Panc1 (cell line): Measurements from ENCODE around the gene TMEM50B. TPM values are rescaled to one million over a fixed set of nuclear protein-coding genes. Genes with fewer than 3 reads are reported as not detected.
A peak's percentile ranks its signal among the peaks of the same experiment; 100 is the strongest.

ENCODE experiments used
- ATAC-seq: fragments of 200-7000 bp; cut with Tn5 transposase; 2 replicates; pipeline ENCODE4 v1.9.1; 2020; ENCODE audit warnings: mild to moderate bottlenecking, moderate library complexity
- BruUV-seq: library from RNA; stranded (reverse); fragments of 400-500 nt; replicated peaks from 2 replicates; lab custom pipeline; 2021; lab: Mats Ljungman, UMichigan
- CTCF ChIA-PET: fragments of 300-600 bp; sonication (Branson Sonifier 250); formaldehyde crosslinking; loops from one replicate; lab custom pipeline; 2022; ENCODE audit warnings: antibody characterized with exemption; lab: Charles Lee
- POLR2A ChIA-PET: fragments of 300-600 bp; sonication (Branson Sonifier 250); formaldehyde crosslinking; loops from one replicate; lab custom pipeline; 2022; ENCODE audit warnings: antibody characterized with exemption; lab: Charles Lee
- DNase-seq: peaks from one replicate; pipeline ENCODE4 v3.0.0-alpha.2; 2010; ENCODE audit warnings: low read depth, low spot score
- H3K27ac ChIP-seq: 2 replicates; pipeline ENCODE4 v1.5.1; 2011; ENCODE audit warnings: mild to moderate bottlenecking, low read length, inconsistent platforms
- H3K27me3 ChIP-seq: fragments of 200-500 bp; sonication (Bioruptor generic); 2 replicates; pipeline ENCODE4 v1.6.0; 2014; ENCODE audit warnings: low read length, inconsistent platforms; ENCODE audit not compliant: control insufficient read depth, insufficient read depth
- H3K36me3 ChIP-seq: fragments of 200-500 bp; sonication (Bioruptor generic); 2 replicates; pipeline ENCODE4 v1.5.1; 2014; ENCODE audit warnings: inconsistent platforms, mild to moderate bottlenecking, low read length, moderate library complexity; ENCODE audit not compliant: control insufficient read depth, insufficient read depth
- H3K4me1 ChIP-seq: 2 replicates; pipeline ENCODE4 v1.5.1; 2011; ENCODE audit warnings: inconsistent platforms, mild to moderate bottlenecking, low read length, moderate library complexity; ENCODE audit not compliant: control insufficient read depth, insufficient read depth
- H3K4me3 ChIP-seq, 2 experiments: 2 replicates each; pipeline ENCODE4 v1.5.1; 2011 to 2012; ENCODE audit warnings: low read depth in 2 of 2, low read length in 2 of 2, mild to moderate bottlenecking in 2 of 2, inconsistent platforms in 1 of 2, moderate library complexity in 1 of 2
- H3K9me3 ChIP-seq: fragments of 200-500 bp; sonication (Bioruptor generic); 2 replicates; pipeline ENCODE4 v1.5.1; 2014; ENCODE audit warnings: low read depth, mild to moderate bottlenecking, inconsistent platforms, low read length, moderate library complexity; ENCODE audit not compliant: control insufficient read depth, insufficient read depth
- CTCF ChIP-seq: fragments of 450-650 bp; IDR thresholded peaks from 2 replicates; pipeline ENCODE4 v1.5.1; 2017; ENCODE audit warnings: mild to moderate bottlenecking
- POLR2AphosphoS5 ChIP-seq: IDR thresholded peaks from 2 replicates; pipeline ENCODE4 v1.6.1; 2012; ENCODE audit warnings: mild to moderate bottlenecking, low read depth, low read length, moderate library complexity
- REST ChIP-seq, 2 experiments: IDR thresholded peaks; 2 replicates each; pipeline ENCODE4 v1.6.1; 2011 to 2012; ENCODE audit warnings: low read depth in 2 of 2, control low read depth in 1 of 2, low read length in 1 of 2, mild to moderate bottlenecking in 1 of 2, moderate library complexity in 1 of 2; ENCODE audit not compliant: insufficient read depth in 1 of 2
- SIN3A ChIP-seq: IDR thresholded peaks from 2 replicates; pipeline ENCODE4 v1.6.1; 2012; ENCODE audit warnings: low read depth, mild to moderate bottlenecking, low read length, moderate library complexity, borderline replicate concordance; ENCODE audit not compliant: insufficient read depth
- TCF7L2 ChIP-seq: IDR thresholded peaks from 2 replicates; pipeline ENCODE4 v1.6.1; 2011; ENCODE audit warnings: mild to moderate bottlenecking, low read depth, low read length, inconsistent platforms
- in situ Hi-C: cut with HindIII; loops from 2 replicates; pipeline ENCODE4 v1.10.0; 2016; ENCODE audit warnings: low sequenced_read_pairs, low pct_unique_long_range_greater_than_20kb
- intact Hi-C: fragments of 100-400 bp; cut with micrococcal nuclease; formaldehyde crosslinking; loops from one replicate; pipeline ENCODE4 v1.10.0; 2022; ENCODE audit not compliant: unreplicated experiment
- total RNA-seq: library from RNA; stranded (reverse); gene quantifications from one replicate; pipeline ENCODE4 v1.2.1, GENCODE V29; 2021; ENCODE audit not compliant: unreplicated experiment

Gene TMEM50B
- total RNA-seq, 1 experiment from 2014 or later, result 18.5 TPM

- CTCF ChIA-PET, result interaction anchor here (0.6 kb wide), 1 partner anchor 38 kb away, joined by 3 read pairs; no protein-coding TSS in a partner anchor
- Histone ChIP-seq H3K9me3 (no peaks in the 10 kb centered on the region), H3K27me3 (no peaks in the 10 kb centered on the region), H3K36me3 (peaks cover 3% of the 10 kb centered on the region; the same call in 1 of the 2 replicates), H3K27ac (peak overlapping the region; percentile 73), H3K4me3 (peak overlapping the region; percentile 70 to 77), H3K4me1 (peaks cover 11% of the 10 kb centered on the region)
- intact Hi-C loops (no loop called here), in situ Hi-C loops (no loop called here)
- TF ChIP-seq CTCF (no peak), SIN3A (0 out of 2 replicates have a peak, but pooled peaks have one; percentile 12), POLR2AphosphoS5 (no peak)
- POLR2A ChIA-PET, result no interaction called here
- no peak for DNase-seq
- peak; percentile 64 for ATAC-seq
- BruUV-seq, result no TSS peak
Observed at GRCh38 chr21:33403786-33404585, 75.8 kb downstream of the TMEM50B start.

GRCh38 chr21:33403128-33403785, 76.5 kb downstream of the TMEM50B start, which contains the start of gene IFNGR2:
Gene IFNGR2, plus strand, starts transcription at chr21:33403413. Its CDS starts 131 bp downstream, at chr21:33403544.
- peak within 1 kb of the TSS; percentile 70 to 77 for H3K4me3 ChIP-seq
- ATAC-seq, result peak; percentile 82
- H3K27ac ChIP-seq, result peak within 1 kb of the TSS; percentile 73
- no peaks in the 10 kb centered on the region for H3K27me3 ChIP-seq
- H3K36me3 ChIP-seq, result peaks cover 3% of the 10 kb centered on the region; the same call in 1 of the 2 replicates
- H3K9me3 ChIP-seq, result no peaks in the 10 kb centered on the region
- no TSS peak for BruUV-seq
- intact Hi-C loops (no loop called here), in situ Hi-C loops (no loop called here)
- ChIA-PET CTCF (interaction anchor here (0.6 kb wide), 1 partner anchor 38 kb away, joined by 3 read pairs; no protein-coding TSS in a partner anchor), POLR2A (interaction anchor here (0.6 kb wide), 1 partner anchor 567 kb away, joined by 4 read pairs; no protein-coding TSS in a partner anchor)
- TF ChIP-seq REST (IDR thresholded peaks at IDR 0.05; ENCODE audit: insufficient read depth in 1 of 2, low read depth in 2 of 2, low read length in 1 of 2) (no peak), POLR2AphosphoS5 (no peak), SIN3A (no peak), CTCF (no peak), TCF7L2 (no peak)
- H3K4me1 ChIP-seq, result peaks cover 11% of the 10 kb centered on the region
- no peak for DNase-seq
